ENCODE data around the gene C9orf43. TPM values are rescaled to one million over a fixed set of nuclear protein-coding genes. Genes with fewer than 3 reads are reported as not detected.

The C9orf43 gene
- total and polyA plus RNA-seq, 9 of the 15 experiments (the other 6 are each of a cell fraction or from before 2014, with no cell fraction given), result 0.21 to 0.58 (median 0.33) TPM

DNA sequence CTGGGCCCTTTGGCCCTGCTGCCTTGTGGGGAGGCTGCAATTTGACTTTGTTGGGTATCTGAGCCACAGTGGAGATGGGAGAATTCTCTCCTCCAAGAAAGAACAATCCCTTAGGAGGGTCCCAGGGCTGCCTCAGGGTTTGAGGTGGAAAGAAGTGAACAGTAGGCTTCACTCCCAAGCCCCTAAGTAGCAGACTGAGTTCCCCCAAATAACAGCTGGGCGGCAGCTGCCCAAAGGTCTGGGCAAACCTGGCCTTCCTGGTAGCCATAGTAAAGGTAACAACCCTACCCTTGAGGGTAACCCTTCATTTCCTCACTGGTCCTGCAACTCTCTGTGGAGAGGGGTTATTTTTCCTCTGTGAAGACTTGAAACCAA is 53.7 kb downstream of the C9orf43 start:
- H3K79me2 ChIP-seq (ENCODE audit: control insufficient read depth, insufficient read depth, low read length), result no peaks in the 10 kb centered on the region
- H3K9me3 ChIP-seq (replicated peaks; ENCODE audit: control insufficient read depth, insufficient read depth, low read depth, low read length), result 0 out of 2 replicates have a peak, but pooled peaks cover 4% of the 10 kb centered on the region
- no peak overlapping the region for H3K9ac ChIP-seq (ENCODE audit: insufficient read depth in 1 of 2, low read depth in 2 of 2, low read length in 2 of 2)
- intact Hi-C loops (cut with micrococcal nuclease), result no loop called here
- TF ChIP-seq ZNF507 (tag; conservative IDR thresholded peaks at IDR 0.05), result no peak
- TF ChIP-seq, protein P1, sequence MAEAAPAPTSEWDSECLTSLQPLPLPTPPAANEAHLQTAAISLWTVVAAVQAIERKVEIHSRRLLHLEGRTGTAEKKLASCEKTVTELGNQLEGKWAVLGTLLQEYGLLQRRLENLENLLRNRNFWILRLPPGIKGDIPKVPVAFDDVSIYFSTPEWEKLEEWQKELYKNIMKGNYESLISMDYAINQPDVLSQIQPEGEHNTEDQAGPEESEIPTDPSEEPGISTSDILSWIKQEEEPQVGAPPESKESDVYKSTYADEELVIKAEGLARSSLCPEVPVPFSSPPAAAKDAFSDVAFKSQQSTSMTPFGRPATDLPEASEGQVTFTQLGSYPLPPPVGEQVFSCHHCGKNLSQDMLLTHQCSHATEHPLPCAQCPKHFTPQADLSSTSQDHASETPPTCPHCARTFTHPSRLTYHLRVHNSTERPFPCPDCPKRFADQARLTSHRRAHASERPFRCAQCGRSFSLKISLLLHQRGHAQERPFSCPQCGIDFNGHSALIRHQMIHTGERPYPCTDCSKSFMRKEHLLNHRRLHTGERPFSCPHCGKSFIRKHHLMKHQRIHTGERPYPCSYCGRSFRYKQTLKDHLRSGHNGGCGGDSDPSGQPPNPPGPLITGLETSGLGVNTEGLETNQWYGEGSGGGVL (CRISPR knock-in tag; IDR thresholded peaks at IDR 0.05), result no peak
- in situ Hi-C loops (cut with MboI), result no loop called here
- H4K20me1 ChIP-seq (replicated peaks; ENCODE audit: control insufficient read depth, insufficient read depth, low read length), result peaks cover 5% of the 10 kb centered on the region; the same call in 1 of the 2 replicates
- DNase-seq (ENCODE audit: extremely low read depth in 1 of 4, low spot score in 3 of 4) (no peak), FAIRE-seq (no peak), ATAC-seq (no peak)
- H3K4me3 ChIP-seq, result no peak overlapping the region
- POLR2A ChIA-PET, result no interaction called here
- BruUV-seq (replicated peaks), result no TSS peak
- WGBS (ENCODE audit: insufficient coverage, low coverage, missing lambda C conversion rate), result 0% methylated on average over 1 of the region's 1 CpG
- H3K27ac ChIP-seq (ENCODE audit: extremely low read depth, low read depth, low read length), result no peak overlapping the region
- H3K9me1 ChIP-seq (ENCODE audit: control insufficient read depth, insufficient read depth, low read length), result no peaks in the 10 kb centered on the region
- H2AFZ ChIP-seq (ENCODE audit: low read depth, low read length), result no peak overlapping the region
- H3K4me1 ChIP-seq (replicated peaks in 1 of 2; ENCODE audit: control insufficient read depth in 2 of 2, insufficient read depth in 2 of 2, low read length in 2 of 2), result peaks cover 0 to 8% of the 10 kb centered on the region in 2 experiments; a peak in 3 of 5 replicates
- CTCF ChIA-PET (ENCODE audit: low intra/inter-chr PET ratio), result no interaction called here
- H3K4me2 ChIP-seq (ENCODE audit: insufficient read depth, low read length), result no peak overlapping the region
- H3K36me3 ChIP-seq (ENCODE audit: control insufficient read depth, insufficient read depth, low read length), result no peaks in the 10 kb centered on the region
- peaks cover 24 to 42% of the 10 kb centered on the region in 2 experiments; a peak in 4 of 5 replicates for H3K27me3 ChIP-seq (ENCODE audit: control insufficient read depth in 2 of 2, insufficient read depth in 2 of 2, low read length in 2 of 2)

DNA sequence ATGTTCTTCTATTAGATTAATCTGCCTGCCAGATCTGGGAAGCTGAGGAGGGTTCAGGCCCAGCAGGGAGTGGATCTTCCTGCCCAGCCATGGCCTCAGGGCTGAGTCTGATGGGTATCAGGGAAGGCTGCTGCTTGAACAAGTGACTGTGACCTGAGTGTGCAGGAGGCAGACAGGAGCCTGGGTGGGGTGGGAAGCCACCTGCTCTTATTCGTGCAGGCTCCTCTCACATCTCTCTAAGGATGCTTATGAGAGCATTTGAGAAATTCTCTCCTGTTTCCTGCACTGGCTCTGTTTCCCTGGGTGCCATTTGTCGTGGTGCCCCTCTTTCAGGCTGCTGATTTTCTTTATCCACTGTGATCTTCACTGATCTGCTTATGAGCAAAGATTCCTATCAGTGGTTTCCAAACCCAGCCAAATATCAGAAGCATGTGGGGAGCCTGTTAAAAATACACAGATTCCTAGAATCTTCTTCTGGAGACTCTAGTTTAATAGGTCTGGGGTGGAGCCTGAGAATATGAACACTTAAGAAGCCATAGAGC is 55.1 kb downstream of the C9orf43 start:
- H3K9ac ChIP-seq (ENCODE audit: insufficient read depth in 1 of 2, low read depth in 2 of 2, low read length in 2 of 2), result no peak overlapping the region
- peaks cover 24 to 42% of the 10 kb centered on the region in 2 experiments; a peak in 4 of 5 replicates for H3K27me3 ChIP-seq (ENCODE audit: control insufficient read depth in 2 of 2, insufficient read depth in 2 of 2, low read length in 2 of 2)
- no TSS peak for BruUV-seq (replicated peaks)
- intact Hi-C loops (cut with micrococcal nuclease) (no loop called here), in situ Hi-C loops (cut with MboI) (no loop called here)
- TF ChIP-seq ZNF274 (IDR thresholded peaks at IDR 0.05; ENCODE audit: borderline replicate concordance, low read depth, low read length) (no peak), ZFP1 (CRISPR knock-in tag; IDR thresholded peaks at IDR 0.05) (no peak), ZNF717 (CRISPR knock-in tag; IDR thresholded peaks at IDR 0.05) (no peak)
- TF ChIP-seq, protein P2, sequence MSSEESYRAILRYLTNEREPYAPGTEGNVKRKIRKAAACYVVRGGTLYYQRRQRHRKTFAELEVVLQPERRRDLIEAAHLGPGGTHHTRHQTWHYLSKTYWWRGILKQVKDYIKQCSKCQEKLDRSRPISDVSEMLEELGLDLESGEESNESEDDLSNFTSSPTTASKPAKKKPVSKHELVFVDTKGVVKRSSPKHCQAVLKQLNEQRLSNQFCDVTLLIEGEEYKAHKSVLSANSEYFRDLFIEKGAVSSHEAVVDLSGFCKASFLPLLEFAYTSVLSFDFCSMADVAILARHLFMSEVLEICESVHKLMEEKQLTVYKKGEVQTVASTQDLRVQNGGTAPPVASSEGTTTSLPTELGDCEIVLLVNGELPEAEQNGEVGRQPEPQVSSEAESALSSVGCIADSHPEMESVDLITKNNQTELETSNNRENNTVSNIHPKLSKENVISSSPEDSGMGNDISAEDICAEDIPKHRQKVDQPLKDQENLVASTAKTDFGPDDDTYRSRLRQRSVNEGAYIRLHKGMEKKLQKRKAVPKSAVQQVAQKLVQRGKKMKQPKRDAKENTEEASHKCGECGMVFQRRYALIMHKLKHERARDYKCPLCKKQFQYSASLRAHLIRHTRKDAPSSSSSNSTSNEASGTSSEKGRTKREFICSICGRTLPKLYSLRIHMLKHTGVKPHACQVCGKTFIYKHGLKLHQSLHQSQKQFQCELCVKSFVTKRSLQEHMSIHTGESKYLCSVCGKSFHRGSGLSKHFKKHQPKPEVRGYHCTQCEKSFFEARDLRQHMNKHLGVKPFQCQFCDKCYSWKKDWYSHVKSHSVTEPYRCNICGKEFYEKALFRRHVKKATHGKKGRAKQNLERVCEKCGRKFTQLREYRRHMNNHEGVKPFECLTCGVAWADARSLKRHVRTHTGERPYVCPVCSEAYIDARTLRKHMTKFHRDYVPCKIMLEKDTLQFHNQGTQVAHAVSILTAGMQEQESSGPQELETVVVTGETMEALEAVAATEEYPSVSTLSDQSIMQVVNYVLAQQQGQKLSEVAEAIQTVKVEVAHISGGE (CRISPR knock-in tag; IDR thresholded peaks at IDR 0.05), result peak in 1 of 3 experiments; percentile 28; a peak in 1 of 6 replicates
- TF ChIP-seq, protein P3, sequence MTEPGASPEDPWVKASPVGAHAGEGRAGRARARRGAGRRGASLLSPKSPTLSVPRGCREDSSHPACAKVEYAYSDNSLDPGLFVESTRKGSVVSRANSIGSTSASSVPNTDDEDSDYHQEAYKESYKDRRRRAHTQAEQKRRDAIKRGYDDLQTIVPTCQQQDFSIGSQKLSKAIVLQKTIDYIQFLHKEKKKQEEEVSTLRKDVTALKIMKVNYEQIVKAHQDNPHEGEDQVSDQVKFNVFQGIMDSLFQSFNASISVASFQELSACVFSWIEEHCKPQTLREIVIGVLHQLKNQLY (CRISPR knock-in tag; conservative IDR thresholded peaks at IDR 0.05), result no peak
- no peak for DNase-seq (ENCODE audit: extremely low read depth in 1 of 4, low spot score in 3 of 4)
- H2AFZ ChIP-seq (ENCODE audit: low read depth, low read length), result no peak overlapping the region
- H3K4me3 ChIP-seq, result no peak overlapping the region
- no peak overlapping the region for H3K27ac ChIP-seq (ENCODE audit: extremely low read depth, low read depth, low read length)
- ChIA-PET CTCF (ENCODE audit: low intra/inter-chr PET ratio) (no interaction called here), POLR2A (interaction anchor here (1.4 kb wide), 1 partner anchor 10 kb away, joined by 3 read pairs; no protein-coding TSS in a partner anchor)
- no peaks in the 10 kb centered on the region for H3K9me1 ChIP-seq (ENCODE audit: control insufficient read depth, insufficient read depth, low read length)
- no peak overlapping the region for H3K4me2 ChIP-seq (ENCODE audit: insufficient read depth, low read length)
- no peak for ATAC-seq
- H3K9me3 ChIP-seq (replicated peaks; ENCODE audit: control insufficient read depth, insufficient read depth, low read depth, low read length), result 0 out of 2 replicates have a peak, but pooled peaks cover 4% of the 10 kb centered on the region
- WGBS (ENCODE audit: insufficient coverage, low coverage, missing lambda C conversion rate), result 0% methylated on average over 2 of the region's 2 CpGs
- peaks cover 0 to 8% of the 10 kb centered on the region in 2 experiments; a peak in 3 of 5 replicates for H3K4me1 ChIP-seq (replicated peaks in 1 of 2; ENCODE audit: control insufficient read depth in 2 of 2, insufficient read depth in 2 of 2, low read length in 2 of 2)
- H3K79me2 ChIP-seq (ENCODE audit: control insufficient read depth, insufficient read depth, low read length), result no peaks in the 10 kb centered on the region
- peaks cover 5% of the 10 kb centered on the region; the same call in 1 of the 2 replicates for H4K20me1 ChIP-seq (replicated peaks; ENCODE audit: control insufficient read depth, insufficient read depth, low read length)
- FAIRE-seq, result no peak
- H3K36me3 ChIP-seq (ENCODE audit: control insufficient read depth, insufficient read depth, low read length), result no peaks in the 10 kb centered on the region
